Gastrocnemius medialis (tissue), 4 donors: ENCODE measurements around the gene ZFP92.

Experiments
- POLR2A ChIP-seq, 2 donors: fragments of 450-650 bp; IDR thresholded peaks; one replicate each; pipeline ENCODE4 v1.6.1; 2017; ENCODE audit warnings: antibody characterized with exemption in 2 of 2, mild to moderate bottlenecking in 2 of 2, moderate library complexity in 2 of 2
- TF ChIP-seq, protein P1 (sequence below), 5 experiments: fragments of 450-650 bp in 3 of 5; fragments of 200-600 bp in 2 of 5; sonication (generic) in 2 of 5; IDR thresholded peaks in 4 of 5; conservative IDR thresholded peaks in 1 of 5; 1 replicate in 4 of 5; 2 replicates in 1 of 5; pipeline ENCODE4 v1.5.1; 2016 to 2019; ENCODE audit warnings: antibody characterized with exemption in 5 of 5, mild to moderate bottlenecking in 3 of 5, moderate library complexity in 3 of 5

DNA sequence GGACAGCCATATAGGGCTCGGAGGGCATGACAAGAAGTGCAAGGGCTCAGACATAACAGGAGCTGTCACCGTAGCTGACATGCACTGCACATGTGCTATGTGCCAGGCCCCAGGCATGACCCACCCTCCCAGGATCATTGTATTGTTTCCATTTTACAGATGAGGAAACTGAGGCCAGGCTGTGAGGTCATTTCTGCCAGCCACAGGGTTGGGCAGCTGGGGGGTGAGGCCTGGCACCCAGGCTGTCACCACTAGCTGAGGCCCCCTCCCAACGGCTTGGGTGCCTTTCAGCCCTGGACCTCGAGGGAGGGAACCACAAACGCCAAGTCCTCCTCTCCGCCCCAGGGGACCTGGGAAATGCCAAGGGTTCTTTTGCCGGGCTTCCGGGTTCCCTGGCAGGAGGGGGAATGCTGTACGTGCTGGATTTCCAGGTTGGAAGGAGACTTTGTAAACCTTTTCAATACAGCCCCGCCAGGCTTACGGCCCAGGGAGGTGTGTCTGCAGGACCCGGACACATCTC, 21.9 kb downstream of the ZFP92 start:
- TF ChIP-seq, protein P1, sequence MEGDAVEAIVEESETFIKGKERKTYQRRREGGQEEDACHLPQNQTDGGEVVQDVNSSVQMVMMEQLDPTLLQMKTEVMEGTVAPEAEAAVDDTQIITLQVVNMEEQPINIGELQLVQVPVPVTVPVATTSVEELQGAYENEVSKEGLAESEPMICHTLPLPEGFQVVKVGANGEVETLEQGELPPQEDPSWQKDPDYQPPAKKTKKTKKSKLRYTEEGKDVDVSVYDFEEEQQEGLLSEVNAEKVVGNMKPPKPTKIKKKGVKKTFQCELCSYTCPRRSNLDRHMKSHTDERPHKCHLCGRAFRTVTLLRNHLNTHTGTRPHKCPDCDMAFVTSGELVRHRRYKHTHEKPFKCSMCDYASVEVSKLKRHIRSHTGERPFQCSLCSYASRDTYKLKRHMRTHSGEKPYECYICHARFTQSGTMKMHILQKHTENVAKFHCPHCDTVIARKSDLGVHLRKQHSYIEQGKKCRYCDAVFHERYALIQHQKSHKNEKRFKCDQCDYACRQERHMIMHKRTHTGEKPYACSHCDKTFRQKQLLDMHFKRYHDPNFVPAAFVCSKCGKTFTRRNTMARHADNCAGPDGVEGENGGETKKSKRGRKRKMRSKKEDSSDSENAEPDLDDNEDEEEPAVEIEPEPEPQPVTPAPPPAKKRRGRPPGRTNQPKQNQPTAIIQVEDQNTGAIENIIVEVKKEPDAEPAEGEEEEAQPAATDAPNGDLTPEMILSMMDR (IDR thresholded peaks at IDR 0.05 in 4 of 5, conservative IDR thresholded peaks at IDR 0.05 in 1 of 5) = no peak
- TF ChIP-seq POLR2A (IDR thresholded peaks at IDR 0.05) = no peak
